Measurements from ENCODE around the gene TCERG1L.
"Not testable (repeated sequence)": the region's sequence is repeated elsewhere in the genome, so short reads cannot be mapped to it uniquely, and the experiment has no call there.

The TCERG1L gene

DNA sequence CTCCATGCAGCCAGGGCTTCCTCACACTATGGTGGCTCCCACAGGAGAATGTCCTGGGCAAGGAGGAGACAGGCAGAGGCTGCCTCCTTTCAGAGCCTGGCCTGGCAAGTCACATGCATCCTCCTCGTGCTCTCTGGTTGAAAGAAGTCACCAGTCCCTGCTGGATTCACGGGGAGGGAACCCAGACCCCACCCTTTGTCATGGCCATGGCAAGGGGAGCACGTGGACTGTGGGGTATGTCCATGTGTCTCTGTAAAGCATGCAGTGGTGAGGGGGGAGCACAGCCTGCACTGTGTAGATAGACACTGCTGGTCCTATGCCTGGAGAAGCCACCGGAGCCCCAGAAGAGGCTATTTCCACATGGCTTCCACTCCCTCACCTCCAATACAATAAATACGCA lies 225.0 kb downstream of the TCERG1L start:
- no peak for DNase-seq (ENCODE audit: low read depth, low spot score)

DNA sequence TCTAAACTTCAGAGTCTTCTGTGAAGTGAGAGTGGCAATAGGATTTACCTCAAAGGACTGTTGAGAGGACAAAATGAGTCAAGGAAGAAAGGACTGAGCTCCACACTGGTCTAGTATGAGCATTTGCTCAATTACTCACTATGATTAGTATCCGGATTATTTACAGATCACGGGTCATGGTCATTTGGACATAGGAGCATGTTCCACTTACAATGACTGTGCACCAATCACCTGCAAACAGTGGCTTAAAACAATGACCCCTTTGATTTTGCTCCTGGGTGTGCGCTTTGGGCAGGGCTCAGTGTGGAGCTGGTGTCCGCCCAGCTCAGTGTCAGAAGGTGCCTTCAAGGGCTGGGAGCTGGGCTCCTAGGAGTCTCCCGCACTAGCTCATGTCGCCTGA lies 225.4 kb downstream of the TCERG1L start:
- no peak for DNase-seq (ENCODE audit: low read depth, low spot score)

DNA sequence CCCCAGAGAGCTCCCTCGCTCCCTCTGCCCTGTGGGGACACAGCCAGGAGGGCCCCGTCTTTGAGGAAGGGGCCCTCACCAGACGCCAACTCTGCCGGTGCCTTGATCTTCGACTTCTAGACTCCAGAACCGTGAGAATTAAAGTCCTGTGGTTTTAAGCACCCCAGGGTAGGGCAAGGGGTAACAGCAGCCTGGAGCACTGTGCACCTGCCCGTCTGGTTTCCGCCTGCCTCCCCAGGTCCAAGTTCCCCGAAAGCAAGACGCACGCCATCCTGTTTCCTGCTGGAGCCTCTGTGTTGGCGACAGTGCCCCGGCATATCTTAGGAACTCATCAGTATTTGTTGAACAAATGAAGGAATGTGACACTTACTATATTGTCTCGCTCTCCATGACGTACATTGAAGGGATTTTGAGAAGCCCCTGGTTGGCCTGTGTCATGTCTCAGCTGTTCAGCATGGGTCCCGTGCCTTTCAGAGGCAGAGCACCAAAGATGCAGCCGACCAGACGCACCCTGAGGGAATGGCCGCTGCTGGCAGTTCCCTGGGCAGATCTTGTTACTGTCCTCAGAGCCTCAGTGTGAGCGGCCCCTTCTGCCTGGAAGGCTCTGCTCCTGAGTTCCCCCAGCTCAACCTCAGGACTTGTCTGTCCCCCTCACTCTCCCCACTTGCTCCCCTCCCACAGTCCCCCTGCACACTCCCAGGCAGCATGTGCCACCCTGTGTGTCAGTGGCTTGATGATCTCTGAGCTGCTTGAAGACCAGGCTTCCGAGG lies 226.2 kb downstream of the TCERG1L start:
- DNase-seq (ENCODE audit: low read depth, low spot score), result no peak

DNA sequence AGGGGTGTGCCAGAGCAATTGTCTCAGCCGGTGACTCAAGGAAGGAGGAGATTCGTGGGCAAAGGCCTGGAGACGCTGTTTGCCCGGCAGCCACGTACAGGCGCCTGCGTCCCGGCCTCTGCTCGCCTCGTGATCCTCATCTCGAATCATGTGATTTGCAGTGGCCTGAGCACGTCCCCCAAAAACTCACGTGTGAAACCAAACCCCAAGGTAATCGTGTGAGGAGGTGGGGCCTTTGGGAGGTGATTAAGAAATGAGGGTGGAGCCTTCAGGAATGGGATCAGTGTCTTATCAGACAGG lies 226.8 kb downstream of the TCERG1L start:
- DNase-seq (ENCODE audit: low read depth, low spot score), result no peak

DNA sequence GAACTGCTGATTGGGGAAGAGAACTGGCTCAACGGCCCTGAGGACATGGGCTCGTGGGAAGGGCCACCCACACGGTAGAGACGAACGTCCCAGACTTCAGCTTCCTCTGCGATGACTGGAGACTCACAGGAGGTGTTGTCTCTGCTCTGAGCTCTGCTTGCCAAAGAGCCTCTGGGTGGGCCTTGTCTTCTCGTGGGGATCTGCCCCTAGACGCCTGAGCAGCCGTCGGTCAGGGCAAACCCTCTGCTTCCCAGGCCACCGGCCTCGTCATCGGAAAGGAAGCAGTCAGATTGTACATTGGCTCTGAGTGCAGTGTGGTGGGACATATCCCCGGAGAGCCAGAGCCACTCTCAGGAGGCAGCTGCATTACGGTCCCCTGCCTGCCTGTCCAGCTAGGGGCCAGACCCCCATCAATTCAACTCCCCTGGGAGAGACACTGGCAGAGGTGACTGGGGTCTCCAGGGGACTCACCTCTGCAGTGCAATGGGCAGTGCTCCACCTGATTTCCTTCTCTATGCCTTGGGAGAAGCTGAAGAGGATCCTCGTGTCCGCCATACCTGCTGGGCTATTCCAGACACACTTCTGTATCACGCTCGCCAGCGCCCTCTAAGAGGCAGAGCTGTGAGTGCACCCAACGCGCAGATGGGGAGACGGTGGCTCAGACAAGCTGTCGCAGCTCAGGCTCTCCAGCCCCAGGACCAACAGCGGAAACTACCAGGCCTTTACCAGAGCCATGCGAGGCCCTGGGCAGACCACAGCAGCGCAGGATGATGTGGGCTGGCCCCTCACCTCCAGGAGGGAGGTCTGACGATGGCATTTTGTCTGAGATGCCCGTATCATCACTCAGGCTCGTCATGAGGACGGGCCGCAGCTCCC lies 227.4 kb downstream of the TCERG1L start:
- DNase-seq (ENCODE audit: low read depth, low spot score), result no peak

DNA sequence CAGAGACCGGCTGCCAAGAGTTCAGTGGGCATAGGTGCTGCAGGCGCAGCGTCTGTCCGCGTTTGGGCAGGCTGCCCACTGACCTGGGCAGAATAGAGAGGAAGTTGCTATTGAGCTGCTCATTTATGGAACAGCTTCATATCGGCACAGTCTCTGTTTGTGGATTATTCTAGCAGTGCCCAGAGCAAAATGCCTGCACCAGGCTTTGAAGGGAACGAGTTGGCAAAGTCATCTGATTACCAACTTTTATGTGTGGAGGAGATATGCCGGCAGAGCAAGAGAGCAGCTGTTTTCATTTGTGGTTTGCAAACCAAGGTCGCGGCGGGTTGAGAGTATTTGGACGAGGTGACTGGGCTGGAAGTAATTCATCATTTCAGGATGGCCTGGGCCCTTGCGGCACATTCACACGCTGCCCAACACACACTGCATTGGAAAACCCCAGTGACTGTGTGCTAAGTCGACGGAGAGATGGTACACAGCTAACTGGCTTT lies 228.5 kb downstream of the TCERG1L start:
- no peak for DNase-seq (ENCODE audit: low read depth, low spot score)

DNA sequence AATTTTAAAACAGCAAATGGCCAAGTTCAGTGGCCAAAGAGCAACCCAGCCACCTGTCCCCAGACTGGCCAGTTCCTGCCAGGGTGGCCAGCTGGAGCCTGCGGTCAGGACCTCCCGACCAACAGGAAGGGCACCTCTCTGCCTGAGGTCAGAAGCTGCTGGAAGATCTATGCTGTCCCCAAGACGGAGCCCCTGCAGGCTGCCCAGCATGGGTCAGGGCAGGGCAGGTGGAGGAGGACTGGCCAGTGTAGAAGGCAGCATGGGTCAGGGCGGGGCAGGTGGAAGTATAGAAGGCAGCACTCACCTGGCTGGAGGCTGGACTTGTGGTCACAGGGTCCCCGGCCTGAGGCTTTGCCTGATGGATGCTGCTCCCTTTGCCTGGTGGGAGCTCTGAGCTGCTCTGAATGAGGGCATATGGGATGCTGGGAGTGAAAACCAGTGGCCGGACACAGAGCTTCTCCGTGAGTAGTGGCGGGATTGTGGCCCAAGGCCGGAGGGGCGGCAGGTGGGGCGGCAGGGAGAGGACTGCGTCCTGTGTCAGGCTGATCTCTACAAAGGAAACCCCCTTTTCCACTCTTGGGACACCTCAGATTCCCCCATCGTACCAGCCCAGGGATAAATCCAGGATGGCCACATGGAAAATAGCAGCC lies 229.2 kb downstream of the TCERG1L start:
- no peak for DNase-seq (ENCODE audit: low read depth, low spot score)

DNA sequence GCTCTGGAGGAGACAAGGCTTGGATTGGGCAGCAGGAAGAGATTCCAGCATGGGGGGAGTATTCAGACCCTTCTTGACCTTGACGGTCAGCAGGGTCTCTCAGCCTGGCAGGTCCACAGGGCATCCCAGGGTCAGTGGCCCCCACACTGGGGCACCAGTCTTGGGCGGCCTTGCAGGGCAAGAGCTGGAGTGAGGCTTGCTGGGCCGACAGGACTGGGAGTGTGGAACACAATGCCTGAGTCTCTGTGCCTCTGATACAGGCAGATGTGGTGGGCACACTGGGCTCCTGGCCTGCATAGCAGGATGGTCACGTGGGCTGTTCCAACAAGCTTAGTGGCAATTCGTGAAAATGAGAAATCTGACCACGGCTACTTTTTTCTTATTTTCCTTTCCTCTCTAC lies 229.7 kb downstream of the TCERG1L start:
- DNase-seq (ENCODE audit: low read depth, low spot score), result no peak

DNA sequence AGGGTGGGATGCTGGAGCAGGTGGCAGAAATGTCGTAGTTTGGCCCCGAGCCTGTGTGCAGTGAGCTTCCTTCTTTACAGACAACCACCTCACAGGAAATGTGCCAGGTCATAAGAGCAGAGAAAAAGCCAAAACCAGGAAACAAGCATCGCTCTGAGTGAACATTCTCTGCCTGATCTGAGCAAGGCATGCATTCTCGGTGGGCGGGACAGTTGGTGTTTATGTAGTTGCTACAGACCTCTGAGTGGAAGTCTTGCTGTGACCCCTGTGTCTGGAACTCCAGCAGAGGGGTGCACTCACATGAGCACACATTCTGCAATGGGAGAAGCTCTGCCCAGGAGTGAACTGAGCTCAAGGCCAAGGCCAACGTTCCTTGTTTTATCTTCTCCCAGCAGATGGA lies 230.1 kb downstream of the TCERG1L start:
- no peak for DNase-seq (ENCODE audit: low read depth, low spot score)

DNA sequence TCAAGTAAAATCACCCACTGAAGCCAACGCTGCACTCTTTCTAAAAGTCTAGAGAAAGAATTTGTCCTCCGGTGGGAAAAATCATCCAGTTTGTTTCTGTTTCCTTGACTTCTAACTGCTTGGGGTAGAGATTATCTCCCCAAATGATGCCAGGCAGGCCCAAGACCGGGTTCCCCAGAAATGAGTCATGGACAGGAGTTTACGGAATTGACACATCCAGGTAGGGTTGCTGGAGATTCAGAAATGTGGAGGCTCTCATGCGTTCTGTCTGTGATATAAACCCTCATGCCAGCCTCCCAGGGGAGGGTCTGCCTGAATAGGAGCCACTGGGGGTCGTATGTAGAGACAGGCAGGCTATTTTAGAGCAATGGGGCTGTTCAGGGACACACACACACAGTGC lies 230.9 kb downstream of the TCERG1L start:
- DNase-seq (ENCODE audit: low read depth, low spot score), result no peak

DNA sequence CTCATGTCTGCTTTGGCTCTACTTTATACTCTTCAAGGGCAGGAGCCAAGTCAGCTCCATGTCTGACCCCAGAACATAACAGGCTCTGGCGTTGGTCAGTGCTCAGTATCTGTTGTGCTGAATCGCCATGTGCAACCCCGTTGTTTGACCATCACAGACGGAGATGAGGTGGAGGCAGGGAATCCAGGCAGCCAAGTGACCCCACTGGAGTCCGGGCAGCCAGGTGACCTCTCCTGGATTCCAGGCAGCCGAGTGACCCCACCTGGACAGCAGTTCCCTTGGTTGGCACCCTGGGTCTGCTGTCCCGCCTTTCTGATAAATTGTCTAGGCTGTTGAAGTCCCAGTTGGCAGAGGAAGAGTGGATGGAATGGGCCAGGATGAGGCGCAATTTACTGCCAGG lies 232.2 kb downstream of the TCERG1L start:
- no peak for DNase-seq (ENCODE audit: low read depth, low spot score)

DNA sequence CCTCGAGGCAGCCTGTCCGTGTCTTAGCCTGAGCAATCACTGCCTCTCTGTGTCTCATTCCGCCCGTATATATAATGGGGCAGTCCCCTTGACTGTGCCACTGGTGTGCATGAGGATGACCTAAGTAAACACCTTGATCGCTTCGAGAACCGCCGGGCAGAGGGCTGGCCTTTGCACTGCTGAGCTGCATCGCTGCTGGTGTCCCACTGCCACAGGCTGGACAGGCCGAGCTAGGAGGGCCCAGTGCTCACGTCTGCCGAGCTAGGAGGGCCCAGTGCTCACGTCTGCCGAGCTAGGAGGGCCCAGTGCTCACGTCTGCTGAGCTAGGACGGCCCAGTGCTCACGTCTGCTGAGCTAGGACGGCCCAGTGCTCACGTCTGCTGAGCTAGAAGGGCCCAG lies 232.6 kb downstream of the TCERG1L start:
- not testable (repeated sequence) for DNase-seq (ENCODE audit: low read depth, low spot score)

DNA sequence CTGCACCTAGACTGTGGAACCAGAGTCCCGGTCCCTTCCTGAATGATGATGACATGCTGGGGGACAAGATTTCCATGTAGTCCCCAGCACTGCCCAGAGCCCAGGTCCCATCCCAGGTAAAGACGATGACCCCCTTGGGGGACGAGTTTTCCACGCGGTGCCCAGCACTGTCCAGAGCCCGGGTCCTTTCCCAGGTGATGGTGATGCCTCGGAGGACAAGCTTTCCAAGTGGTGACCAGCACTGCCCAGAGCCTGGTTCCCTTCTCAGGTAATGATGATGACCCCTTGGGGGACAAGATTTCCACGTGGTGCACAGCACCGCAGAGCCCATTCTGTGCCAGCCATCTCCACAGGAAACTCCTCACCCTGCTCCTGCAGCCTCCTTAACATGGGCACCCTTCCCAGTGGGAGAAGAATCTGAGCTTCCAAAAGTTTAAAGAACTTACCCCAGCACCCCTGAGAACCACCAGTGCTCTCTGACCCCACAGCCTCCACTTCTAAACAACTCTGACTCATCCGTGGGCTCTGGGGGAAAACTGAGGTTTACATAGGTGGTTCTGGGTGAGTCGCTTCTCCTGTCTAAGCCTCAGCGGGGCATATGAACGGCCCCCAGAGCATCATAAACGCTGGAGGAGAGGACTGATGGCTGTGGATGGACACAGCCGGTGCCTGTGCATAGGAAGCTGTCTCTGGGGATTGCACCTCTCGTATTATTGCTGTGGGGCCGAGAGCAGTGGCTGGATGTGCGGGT lies 233.2 kb downstream of the TCERG1L start:
- DNase-seq (ENCODE audit: low read depth, low spot score), result no peak

DNA sequence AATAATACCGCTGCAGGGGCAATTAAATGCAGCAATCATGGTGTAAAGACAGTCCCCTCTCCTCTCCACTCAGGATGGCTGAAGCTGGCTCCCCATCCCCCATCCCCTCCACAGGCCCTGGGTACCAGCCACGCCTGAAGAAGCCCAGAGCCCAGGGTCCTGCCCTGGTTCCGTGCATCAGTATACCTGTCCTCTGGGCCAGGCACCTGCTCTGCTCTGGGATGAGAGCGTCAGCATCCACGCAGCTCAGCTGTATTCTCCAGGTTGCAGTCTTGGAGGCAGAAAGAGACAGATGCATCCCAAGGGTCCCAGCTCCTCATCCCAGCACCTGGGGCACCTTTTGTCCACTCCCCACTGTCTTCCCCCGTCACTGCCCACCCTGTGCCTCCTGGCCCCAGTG lies 233.8 kb downstream of the TCERG1L start:
- DNase-seq (ENCODE audit: low read depth, low spot score), result no peak

DNA sequence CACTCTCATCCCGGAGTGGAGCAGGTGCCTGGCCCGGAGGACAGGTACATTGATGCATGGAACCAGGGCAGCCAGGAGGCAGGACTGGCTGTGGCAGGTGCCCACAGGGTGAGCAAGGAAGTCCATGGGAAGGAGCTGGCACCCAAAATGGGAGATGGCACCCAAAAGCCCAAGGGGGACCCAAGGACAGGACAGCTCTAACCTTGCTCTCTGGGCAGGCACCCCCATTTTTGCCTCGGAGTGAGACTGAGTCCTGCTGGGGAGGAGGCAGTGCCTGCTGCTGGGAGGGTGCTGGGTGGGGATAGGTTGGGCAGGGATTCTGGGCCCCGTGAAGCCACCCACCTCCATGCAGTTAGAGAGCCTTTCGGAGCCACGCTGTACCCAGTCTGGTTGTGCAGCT lies 234.5 kb downstream of the TCERG1L start:
- no peak for DNase-seq (ENCODE audit: low read depth, low spot score)

DNA sequence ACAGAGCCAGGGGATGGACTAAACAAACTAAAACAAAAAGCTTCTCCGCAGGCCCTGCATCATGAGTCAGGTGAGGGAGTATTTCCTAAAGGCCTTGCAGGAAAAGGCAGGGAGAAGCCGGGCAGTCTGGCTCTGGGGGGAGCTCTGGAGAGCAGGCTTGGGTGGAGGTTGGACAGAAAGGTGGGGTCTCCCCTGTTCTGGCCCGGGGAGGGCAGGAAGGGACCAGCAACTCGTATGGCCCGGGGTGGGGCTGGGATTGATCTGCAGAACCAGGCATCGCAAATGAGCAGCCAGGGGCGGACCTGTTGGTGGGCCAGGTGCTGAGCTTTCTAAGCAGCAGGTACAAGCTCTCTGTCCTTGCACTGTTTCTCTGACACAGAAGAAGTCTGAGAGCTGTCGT lies 235.2 kb downstream of the TCERG1L start:
- no peak for DNase-seq (ENCODE audit: low read depth, low spot score)

DNA sequence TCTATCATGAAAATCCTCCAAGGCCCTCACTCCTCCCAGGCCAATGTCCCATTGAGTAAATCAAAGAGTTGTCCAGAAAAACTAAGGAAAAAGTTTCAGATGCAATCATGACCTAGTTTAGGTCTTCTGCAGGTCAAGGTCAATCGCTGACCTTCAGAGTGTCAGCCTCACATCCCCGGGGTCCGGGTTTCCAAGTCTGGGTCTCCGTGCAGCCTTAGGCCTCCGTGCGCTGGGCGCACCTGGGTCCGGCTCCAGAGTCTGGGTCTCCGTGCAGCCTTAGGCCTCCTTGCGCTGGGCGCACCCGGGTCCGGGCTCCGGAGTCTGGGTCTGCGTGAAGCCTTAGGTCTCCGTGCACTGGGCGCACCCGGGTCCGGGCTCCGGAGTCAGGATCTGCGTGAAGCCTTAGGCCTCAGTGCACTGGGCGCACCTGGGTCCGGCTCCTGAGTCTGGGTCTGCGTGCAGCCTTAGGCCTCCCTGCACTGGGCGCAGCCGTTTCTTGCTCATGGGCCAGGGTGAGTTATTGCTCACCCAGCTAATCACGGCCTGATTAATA lies 236.2 kb downstream of the TCERG1L start:
- no peak for DNase-seq (ENCODE audit: low read depth, low spot score)

DNA sequence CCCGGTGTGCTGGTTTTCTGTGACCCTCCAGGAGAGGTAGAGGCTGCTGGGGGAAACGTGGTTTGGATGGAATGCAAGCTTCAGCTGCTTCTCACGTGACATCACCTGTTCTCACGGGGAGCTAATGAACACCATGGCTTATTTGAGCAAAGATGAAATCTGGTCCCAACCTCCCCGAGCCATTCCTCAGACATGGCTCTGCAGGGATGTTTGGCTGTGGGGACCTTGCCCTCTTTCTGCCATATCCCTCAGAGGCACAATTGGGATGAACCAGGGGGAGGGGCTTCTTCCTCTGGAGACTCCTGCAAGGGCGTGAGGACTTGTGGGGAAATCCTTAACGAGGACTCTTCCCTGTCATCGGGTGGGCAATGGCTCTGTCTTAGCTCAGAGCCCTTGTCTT lies 236.8 kb downstream of the TCERG1L start:
- no peak for DNase-seq (ENCODE audit: low read depth, low spot score)

DNA sequence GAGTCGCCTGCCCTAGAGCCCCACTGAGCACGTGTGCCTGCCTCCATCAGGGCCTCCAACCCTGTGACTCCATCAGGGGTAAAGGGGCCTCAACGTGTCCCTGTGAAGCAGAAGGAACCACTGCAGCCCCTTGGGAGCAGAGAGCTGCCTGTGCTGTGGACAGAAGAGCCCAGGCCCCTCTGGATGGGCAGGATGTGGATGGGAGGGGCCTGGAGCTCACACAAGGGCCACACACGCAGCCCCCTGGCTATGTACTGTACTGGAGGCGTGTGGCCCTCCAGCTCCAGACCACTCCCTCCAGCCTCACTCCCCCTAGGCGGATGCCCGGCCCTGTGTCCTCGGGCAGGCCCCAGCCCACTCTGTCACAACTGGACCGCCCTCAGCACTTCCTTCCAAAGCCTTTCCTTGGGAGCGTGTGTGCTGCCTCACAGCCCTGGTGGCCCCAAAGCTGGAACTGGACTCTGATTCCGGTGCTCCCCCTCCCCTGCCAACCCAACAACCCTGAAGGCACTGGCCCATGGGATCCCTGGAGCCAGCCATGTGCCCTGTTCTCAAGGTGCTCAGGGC lies 238.0 kb downstream of the TCERG1L start:
- DNase-seq (ENCODE audit: low read depth, low spot score), result no peak

DNA sequence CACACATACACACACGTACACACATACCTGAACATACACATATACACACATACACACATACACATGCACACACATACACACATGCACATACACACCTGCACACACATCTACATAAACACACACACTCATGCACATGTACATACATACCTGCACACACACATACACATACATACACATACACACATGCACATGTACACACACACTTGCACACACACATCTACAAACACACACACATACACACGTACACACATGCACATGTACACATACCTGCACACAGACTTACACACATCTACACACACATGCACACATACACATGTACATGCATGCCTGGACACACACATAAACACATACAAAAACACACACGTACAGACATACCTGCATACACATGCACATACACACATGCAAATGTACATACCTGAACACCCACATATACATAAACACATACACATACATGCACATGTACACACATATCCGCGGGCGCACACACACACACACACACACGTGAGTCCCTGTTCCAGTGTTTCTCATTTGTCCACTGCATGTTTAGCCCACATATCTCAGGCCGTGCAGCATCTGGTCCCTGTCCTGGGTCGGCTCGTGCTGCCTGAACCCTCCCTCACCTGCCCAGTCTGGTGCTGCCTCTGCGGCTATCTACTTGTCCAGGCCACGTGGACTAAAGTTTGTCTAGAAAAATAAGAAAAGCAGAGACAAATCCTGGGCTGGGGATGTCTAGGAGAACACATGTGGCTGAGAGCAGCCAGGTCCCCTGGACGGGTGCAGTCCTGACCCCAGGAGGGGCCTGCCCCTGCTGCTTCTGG lies 238.7 kb downstream of the TCERG1L start:
- no peak for DNase-seq (ENCODE audit: low read depth, low spot score)
